NCI-H1092 treated with DMSO at 0.1 percent for 48 hours (cell line): ENCODE results near the gene ZNF433.

ENCODE experiments used
- DNase-seq: peaks from one replicate; lab custom pipeline; 2025; lab: John Stamatoyannopoulos, UW

The ZNF433 gene

GRCh38 chr19:11989112-11989456 is 46.4 kb downstream of the ZNF433 start:
- no peak for DNase-seq

GRCh38 chr19:11987405-11988281 is 47.8 kb downstream of the ZNF433 start:
- DNase-seq: peak; percentile 86

- no peak for DNase-seq
These were observed 48.7 kb downstream of the ZNF433 start for GRCh38 chr19:11986754-11987153.

GRCh38 chr19:11984986-11985385 is 50.5 kb downstream of the ZNF433 start:
- DNase-seq: peak; percentile 0

DNA sequence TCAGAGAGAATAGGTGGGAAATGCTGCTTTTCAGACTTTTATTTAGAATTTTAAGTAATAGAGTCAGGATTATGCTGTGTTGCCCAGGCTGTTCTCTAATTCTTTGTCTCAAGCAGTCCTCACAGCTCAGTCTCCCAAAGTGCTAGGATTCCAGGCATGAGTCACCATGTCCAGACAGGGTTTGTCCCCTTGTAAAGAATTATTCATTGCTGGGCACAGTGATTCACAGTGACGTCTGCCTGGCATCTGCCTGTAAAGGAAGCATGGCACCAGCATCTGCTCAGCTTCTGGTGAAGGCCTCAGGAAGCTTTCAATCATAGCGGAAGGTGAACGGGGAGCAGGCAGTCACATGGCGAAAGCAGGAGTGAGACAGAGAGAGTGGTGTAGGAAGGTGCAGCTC is 53.0 kb downstream of the ZNF433 start:
- DNase-seq: no peak

DNA sequence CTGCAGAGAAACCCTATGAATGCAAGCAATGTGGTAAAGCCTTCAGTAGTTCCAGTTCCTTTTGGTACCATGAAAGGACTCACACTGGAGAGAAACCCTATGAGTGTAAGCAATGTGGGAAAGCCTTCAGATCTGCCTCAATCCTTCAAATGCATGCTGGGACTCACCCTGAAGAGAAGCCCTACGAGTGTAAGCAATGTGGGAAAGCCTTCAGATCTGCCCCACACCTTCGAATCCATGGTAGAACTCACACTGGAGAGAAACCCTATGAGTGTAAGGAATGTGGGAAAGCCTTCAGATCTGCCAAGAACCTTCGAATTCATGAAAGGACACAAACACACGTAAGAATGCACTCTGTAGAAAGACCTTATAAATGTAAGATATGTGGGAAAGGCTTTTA is 56.0 kb downstream of the ZNF433 start:
- DNase-seq: no peak

- DNase-seq: no peak
These were observed 56.9 kb downstream of the ZNF433 start for GRCh38 chr19:11978492-11979100.

DNA sequence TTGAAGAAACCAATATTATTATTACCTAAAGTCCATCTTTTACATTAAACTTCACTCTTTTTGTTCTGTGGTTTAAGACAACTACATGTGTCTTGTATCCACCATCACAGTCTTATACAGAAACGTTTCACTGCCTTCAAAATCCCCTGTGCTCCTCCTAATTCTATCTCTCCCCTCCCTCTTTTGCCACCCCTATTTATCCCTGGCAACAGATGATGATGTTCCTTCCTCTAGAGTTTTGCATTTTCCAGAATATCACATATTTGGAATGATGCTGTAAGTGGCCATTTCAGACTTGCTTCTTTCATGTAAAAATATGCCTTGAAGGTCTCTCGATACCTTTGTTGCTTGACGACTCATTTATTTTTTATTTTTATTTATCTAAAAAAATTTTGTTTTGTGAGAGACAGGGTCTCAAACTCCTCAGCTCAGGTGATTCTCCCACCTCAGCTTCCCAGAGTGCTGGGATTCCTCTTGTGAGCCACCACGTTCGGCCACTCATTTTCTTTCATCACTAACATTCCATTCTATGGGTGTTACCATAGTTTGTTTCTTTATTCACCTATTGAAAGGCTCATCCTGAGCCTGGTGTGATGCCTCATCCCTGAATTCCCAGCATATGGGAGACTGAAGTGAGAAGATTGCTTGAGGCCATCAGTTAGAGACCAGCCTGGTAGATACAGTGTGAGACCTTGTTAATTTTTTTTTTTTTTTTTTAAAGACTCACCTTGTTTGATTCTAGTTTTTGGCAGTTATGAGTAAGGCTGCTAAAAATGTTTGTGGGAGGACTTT is 62.3 kb downstream of the ZNF433 start:
- no peak for DNase-seq

DNA sequence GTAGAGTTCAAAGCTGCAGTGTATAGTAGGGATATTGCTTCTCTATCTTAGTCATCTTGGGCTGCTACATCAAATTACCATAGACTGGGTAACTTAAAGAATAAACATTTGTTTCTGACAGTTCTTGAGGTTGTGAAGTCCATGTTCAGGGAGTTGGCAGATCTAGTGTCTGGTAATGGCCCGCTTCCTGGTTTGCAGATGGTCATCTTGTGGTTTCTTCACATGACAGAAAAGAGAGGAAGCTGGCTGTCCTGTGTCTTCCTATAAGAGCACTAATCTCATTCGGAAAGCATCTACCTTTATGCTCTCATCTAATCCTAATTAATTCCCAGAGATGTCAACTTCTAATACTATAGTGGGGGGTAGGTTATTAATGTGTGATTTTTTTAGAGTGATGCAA is 64.4 kb downstream of the ZNF433 start:
- no peak for DNase-seq

- DNase-seq: no peak
These were observed 65.3 kb downstream of the ZNF433 start for GRCh38 chr19:11970174-11970573.

- peak; percentile 68 for DNase-seq
These were observed 70.4 kb downstream of the ZNF433 start, which contains the start of gene ZNF763 for GRCh38 chr19:11964858-11965645. ZNF763 (plus strand) TSS chr19:11965040; CDS start chr19:11965209, 169 bp downstream.
